ENCODE measurements around the gene ERF.

DNA sequence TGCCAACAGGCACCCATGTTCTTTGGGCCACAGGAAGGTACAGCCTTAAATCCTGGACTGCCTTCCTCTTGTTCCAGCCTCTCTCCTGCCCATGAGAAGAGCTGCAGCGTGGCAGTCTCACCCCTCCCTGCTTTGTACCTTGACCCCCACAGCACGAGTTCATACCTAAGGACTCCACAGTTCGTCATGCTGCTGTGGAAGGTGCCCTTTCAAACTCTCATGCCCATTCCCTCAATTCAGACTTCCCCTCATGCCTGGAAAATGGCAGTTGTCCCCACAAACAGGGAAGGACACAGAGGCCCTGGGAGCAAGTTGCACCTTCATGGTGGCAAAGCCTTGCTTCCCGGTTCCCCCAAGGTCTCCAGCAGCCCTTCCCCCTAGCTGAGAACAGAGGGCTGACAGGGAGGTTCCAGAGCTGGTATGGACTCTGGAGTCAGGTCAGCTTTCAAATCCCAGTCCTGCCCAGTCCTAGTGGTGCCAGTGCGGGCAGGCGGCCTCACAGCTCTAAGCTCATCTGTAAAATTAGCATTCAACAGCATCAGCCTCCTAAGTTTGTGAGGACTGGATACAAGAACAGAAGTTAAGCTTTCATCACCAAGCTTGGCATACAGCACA lies 21.1 kb downstream of the ERF start:
- TF ChIP-seq, protein P1, sequence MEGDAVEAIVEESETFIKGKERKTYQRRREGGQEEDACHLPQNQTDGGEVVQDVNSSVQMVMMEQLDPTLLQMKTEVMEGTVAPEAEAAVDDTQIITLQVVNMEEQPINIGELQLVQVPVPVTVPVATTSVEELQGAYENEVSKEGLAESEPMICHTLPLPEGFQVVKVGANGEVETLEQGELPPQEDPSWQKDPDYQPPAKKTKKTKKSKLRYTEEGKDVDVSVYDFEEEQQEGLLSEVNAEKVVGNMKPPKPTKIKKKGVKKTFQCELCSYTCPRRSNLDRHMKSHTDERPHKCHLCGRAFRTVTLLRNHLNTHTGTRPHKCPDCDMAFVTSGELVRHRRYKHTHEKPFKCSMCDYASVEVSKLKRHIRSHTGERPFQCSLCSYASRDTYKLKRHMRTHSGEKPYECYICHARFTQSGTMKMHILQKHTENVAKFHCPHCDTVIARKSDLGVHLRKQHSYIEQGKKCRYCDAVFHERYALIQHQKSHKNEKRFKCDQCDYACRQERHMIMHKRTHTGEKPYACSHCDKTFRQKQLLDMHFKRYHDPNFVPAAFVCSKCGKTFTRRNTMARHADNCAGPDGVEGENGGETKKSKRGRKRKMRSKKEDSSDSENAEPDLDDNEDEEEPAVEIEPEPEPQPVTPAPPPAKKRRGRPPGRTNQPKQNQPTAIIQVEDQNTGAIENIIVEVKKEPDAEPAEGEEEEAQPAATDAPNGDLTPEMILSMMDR (conservative IDR thresholded peaks at IDR 0.05; ENCODE audit: low read depth, low read length), result no peak
- TF ChIP-seq EZH2 (IDR thresholded peaks at IDR 0.05; ENCODE audit: low read length, unreplicated experiment) (no peak), EZH2phosphoT487 (IDR thresholded peaks at IDR 0.05; ENCODE audit: borderline replicate concordance, low read length) (no peak)

Measured in PC-3 (cell line).